Mesenchymal stem cell (in vitro differentiated cells and primary cell): ENCODE data around the gene SRGAP3.

Experiments used
- DNase-seq: peaks from one replicate; pipeline ENCODE4 v3.0.0-alpha.2; 2013
- H2AFZ ChIP-seq: one replicate; pipeline ENCODE4 v1.6.1; 2013; ENCODE audit warnings: low read depth, mild to moderate bottlenecking, control low read depth, inconsistent platforms, low read length, moderate library complexity
- H2AK5ac ChIP-seq: 2 replicates; pipeline ENCODE4 v1.6.1; 2013; ENCODE audit warnings: low read length, moderate library complexity, mild to moderate bottlenecking, inconsistent platforms; ENCODE audit not compliant: severe bottlenecking
- H2BK120ac ChIP-seq: one replicate; pipeline ENCODE4 v1.6.1; 2013; ENCODE audit warnings: low read depth, mild to moderate bottlenecking, inconsistent platforms, low read length, moderate library complexity
- H2BK12ac ChIP-seq, 2 experiments: one replicate each; pipeline ENCODE4 v1.6.1; 2013; ENCODE audit warnings: inconsistent platforms in 2 of 2, low read length in 2 of 2, mild to moderate bottlenecking in 2 of 2, moderate library complexity in 2 of 2, control low read depth in 1 of 2
- H2BK15ac ChIP-seq: one replicate; pipeline ENCODE4 v1.6.1; 2013; ENCODE audit warnings: mild to moderate bottlenecking, low read depth, inconsistent platforms; ENCODE audit not compliant: poor library complexity, severe bottlenecking
- H2BK5ac ChIP-seq: 2 replicates; pipeline ENCODE4 v1.6.1; 2013; ENCODE audit warnings: low read depth, mild to moderate bottlenecking, low read length, control low read depth, inconsistent platforms; ENCODE audit not compliant: poor library complexity, severe bottlenecking
- H3K14ac ChIP-seq, 2 experiments: one replicate each; pipeline ENCODE4 v1.6.1; 2013; ENCODE audit warnings: inconsistent platforms in 2 of 2, low read length in 2 of 2, control low read depth in 1 of 2, mild to moderate bottlenecking in 1 of 2, moderate library complexity in 1 of 2
- H3K18ac ChIP-seq, 2 experiments: one replicate each; pipeline ENCODE4 v1.6.1; 2013; ENCODE audit warnings: inconsistent platforms in 2 of 2, low read length in 2 of 2, control low read depth in 1 of 2, low read depth in 1 of 2, mild to moderate bottlenecking in 1 of 2
- H3K23ac ChIP-seq, 2 experiments: one replicate each; pipeline ENCODE4 v1.6.1; 2013; ENCODE audit warnings: inconsistent platforms in 2 of 2, low read length in 2 of 2, mild to moderate bottlenecking in 2 of 2, moderate library complexity in 2 of 2, control low read depth in 1 of 2
- H3K27ac ChIP-seq: 2 replicates; pipeline ENCODE4 v1.5.1; 2013; ENCODE audit warnings: mild to moderate bottlenecking, moderate library complexity, low read length, control low read depth, inconsistent platforms; ENCODE audit not compliant: poor library complexity, severe bottlenecking
- H3K27me3 ChIP-seq, 2 experiments: 2 replicates each; pipeline versions ENCODE4 v1.6.1 to v1.7.0; 2013; ENCODE audit warnings: low read length in 2 of 2, mild to moderate bottlenecking in 2 of 2, moderate library complexity in 2 of 2, control low read depth in 1 of 2, inconsistent platforms in 1 of 2; ENCODE audit not compliant: control insufficient read depth in 1 of 2, insufficient read depth in 1 of 2
- H3K36me3 ChIP-seq, 2 experiments: 2 replicates each; pipeline versions ENCODE4 v1.6.1 to v1.7.0; 2013; ENCODE audit warnings: low read length in 2 of 2, control low read depth in 1 of 2, inconsistent platforms in 1 of 2, low read depth in 1 of 2, mild to moderate bottlenecking in 1 of 2; ENCODE audit not compliant: insufficient read depth in 2 of 2, control insufficient read depth in 1 of 2
- H3K4ac ChIP-seq, 2 experiments: one replicate each; pipeline ENCODE4 v1.6.1; 2013; ENCODE audit warnings: inconsistent platforms in 2 of 2, low read length in 2 of 2, mild to moderate bottlenecking in 2 of 2, moderate library complexity in 2 of 2, control low read depth in 1 of 2, low read depth in 1 of 2
- H3K4me1 ChIP-seq: 2 replicates; pipeline ENCODE4 v1.6.1; 2013; ENCODE audit warnings: low read depth, low read length, control low read depth; ENCODE audit not compliant: control insufficient read depth, insufficient read depth
- H3K4me2 ChIP-seq: 2 replicates; pipeline ENCODE4 v1.6.1; 2013; ENCODE audit warnings: low read length, mild to moderate bottlenecking, inconsistent platforms; ENCODE audit not compliant: poor library complexity, severe bottlenecking
- H3K4me3 ChIP-seq, 2 experiments: 2 replicates each; pipeline versions ENCODE4 v1.5.1 to v1.7.0; 2013; ENCODE audit warnings: low read length in 2 of 2, mild to moderate bottlenecking in 2 of 2, control low read depth in 1 of 2, low read depth in 1 of 2; ENCODE audit not compliant: insufficient read depth in 1 of 2
- H3K79me1 ChIP-seq: replicated peaks from 2 replicates; pipeline ENCODE4 v1.6.1; 2013; ENCODE audit warnings: mild to moderate bottlenecking, control low read depth, low read length, inconsistent platforms; ENCODE audit not compliant: poor library complexity, severe bottlenecking
- H3K9ac ChIP-seq: 2 replicates; pipeline ENCODE4 v1.7.0; 2013; ENCODE audit warnings: mild to moderate bottlenecking, low read length, moderate library complexity
- H3K9me3 ChIP-seq: 2 replicates; pipeline ENCODE4 v1.7.0; 2013; ENCODE audit warnings: mild to moderate bottlenecking, low read length; ENCODE audit not compliant: control insufficient read depth
- H4K8ac ChIP-seq: one replicate; pipeline ENCODE4 v1.6.1; 2013; ENCODE audit warnings: inconsistent platforms, mild to moderate bottlenecking, low read length, moderate library complexity
- H4K91ac ChIP-seq: one replicate; pipeline ENCODE4 v1.6.1; 2013; ENCODE audit warnings: mild to moderate bottlenecking, low read length, inconsistent platforms
- WGBS: methylation state at CpG from one replicate; pipeline ENCODE4 v1.1.7; 2013; ENCODE audit warnings: mixed read lengths; 5-methylcytosine and 5-hydroxymethylcytosine counted together

The SRGAP3 gene

DNA sequence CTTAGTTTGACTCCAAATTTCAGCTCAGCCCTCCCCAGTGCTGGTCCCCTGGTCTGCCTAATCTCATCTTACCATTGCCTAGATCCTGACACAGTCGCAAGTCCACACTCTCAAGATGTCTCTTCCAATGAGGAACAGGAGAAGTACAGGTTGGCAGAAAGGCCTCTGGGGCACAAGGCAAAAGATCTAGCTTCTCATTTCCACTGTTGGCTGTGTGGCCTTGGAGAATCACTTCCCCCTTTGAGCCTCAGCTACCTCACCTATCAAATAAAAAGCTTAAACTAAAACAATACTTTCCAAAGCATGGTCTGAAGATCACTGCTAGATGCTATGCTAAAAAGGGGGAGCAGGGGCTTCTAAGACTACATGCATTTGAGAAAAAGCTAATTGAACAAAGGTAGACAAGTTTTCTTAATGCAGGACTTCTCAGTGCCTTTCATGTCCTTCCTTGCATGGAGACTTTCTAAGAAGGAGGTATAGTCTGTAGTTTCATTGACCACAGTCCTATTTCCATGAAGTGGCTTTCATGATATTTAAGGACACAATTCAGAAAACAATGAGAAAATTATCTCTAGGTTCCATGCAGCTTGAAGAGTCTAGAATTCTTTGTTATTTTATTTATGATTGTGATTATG is 168.1 kb downstream of the SRGAP3 start:
- Histone ChIP-seq H3K9me3 (no peaks in the 10 kb centered on the region), H3K9ac (no peak overlapping the region), H3K4me2 (no peak overlapping the region), H3K14ac (no peak overlapping the region), H3K4ac (no peak overlapping the region), H3K36me3 (no peaks in the 10 kb centered on the region), H3K4me1 (peaks cover 15% of the 10 kb centered on the region), H2BK120ac (no peak overlapping the region), H2AFZ (no peak overlapping the region), H2BK15ac (no peak overlapping the region), H3K4me3 (no peak overlapping the region), H2BK5ac (no peak overlapping the region), H2AK5ac (no peak overlapping the region), H4K8ac (no peak overlapping the region), H3K27me3 (peaks cover 0 to 27% of the 10 kb centered on the region in 2 experiments), H3K27ac (no peak overlapping the region), H3K18ac (no peak overlapping the region), H3K23ac (no peak overlapping the region), H2BK12ac (no peak overlapping the region), H4K91ac (no peak overlapping the region), H3K79me1 (no peaks in the 10 kb centered on the region)
- DNase-seq, result no peak
- WGBS, result 92% methylated on average over 1 of the region's 1 CpG

DNA sequence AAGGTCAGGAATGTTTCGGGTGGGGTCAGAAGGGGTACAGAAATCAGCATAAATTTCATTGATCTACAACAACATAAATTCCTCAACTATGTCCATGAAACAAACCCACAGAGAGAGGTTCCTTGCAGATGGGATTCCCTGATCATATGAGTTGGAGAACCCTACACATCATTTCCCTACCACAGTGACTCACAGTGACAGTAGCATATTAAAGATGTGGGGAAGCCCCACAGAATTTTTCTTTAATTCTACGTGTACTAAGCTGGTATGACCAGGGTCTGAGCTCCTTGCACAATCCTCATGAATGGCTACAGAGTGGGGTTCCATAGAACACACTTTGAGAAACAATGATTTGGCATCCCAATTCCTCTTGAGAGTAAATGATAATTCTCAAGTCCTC is 169.3 kb downstream of the SRGAP3 start:
- no peak overlapping the region for H4K91ac ChIP-seq
- no peak overlapping the region for H3K23ac ChIP-seq
- H2BK15ac ChIP-seq, result no peak overlapping the region
- no peak overlapping the region for H2AK5ac ChIP-seq
- no peak overlapping the region for H3K4me3 ChIP-seq
- no peaks in the 10 kb centered on the region for H3K36me3 ChIP-seq
- H3K4me2 ChIP-seq, result no peak overlapping the region
- no peaks in the 10 kb centered on the region for H3K9me3 ChIP-seq
- 80% methylated on average over 2 of the region's 2 CpGs for WGBS
- no peak overlapping the region for H3K9ac ChIP-seq
- H3K4me1 ChIP-seq, result peaks cover 15% of the 10 kb centered on the region
- DNase-seq, result no peak
- H3K14ac ChIP-seq, result no peak overlapping the region
- no peak overlapping the region for H3K27ac ChIP-seq
- H4K8ac ChIP-seq, result no peak overlapping the region
- H2BK120ac ChIP-seq, result no peak overlapping the region
- H3K79me1 ChIP-seq, result no peaks in the 10 kb centered on the region
- no peak overlapping the region for H2AFZ ChIP-seq
- no peak overlapping the region for H3K4ac ChIP-seq
- no peak overlapping the region for H2BK5ac ChIP-seq
- no peak overlapping the region for H3K18ac ChIP-seq
- H3K27me3 ChIP-seq, result peaks cover 0 to 27% of the 10 kb centered on the region in 2 experiments
- no peak overlapping the region for H2BK12ac ChIP-seq

- Histone ChIP-seq H4K8ac (no peak overlapping the region), H2BK12ac (no peak overlapping the region), H3K4me3 (no peak overlapping the region), H2AFZ (no peak overlapping the region), H2BK15ac (no peak overlapping the region), H3K27me3 (peaks cover 0 to 24% of the 10 kb centered on the region in 2 experiments), H3K79me1 (no peaks in the 10 kb centered on the region), H3K9ac (no peak overlapping the region), H2BK5ac (no peak overlapping the region), H2BK120ac (no peak overlapping the region), H3K9me3 (no peaks in the 10 kb centered on the region), H3K18ac (no peak overlapping the region), H3K23ac (no peak overlapping the region), H3K4ac (no peak overlapping the region), H3K27ac (no peak overlapping the region), H3K14ac (no peak overlapping the region), H4K91ac (no peak overlapping the region), H3K36me3 (no peaks in the 10 kb centered on the region), H2AK5ac (no peak overlapping the region), H3K4me2 (no peak overlapping the region), H3K4me1 (peaks cover 15% of the 10 kb centered on the region)
- no peak for DNase-seq
- WGBS, result 61% methylated on average over 8 of the region's 8 CpGs
These were observed 169.8 kb downstream of the SRGAP3 start for GRCh38 chr3:9079676-9080075.

- H3K23ac ChIP-seq, result no peak overlapping the region
- H3K79me1 ChIP-seq, result no peaks in the 10 kb centered on the region
- no peak overlapping the region for H4K8ac ChIP-seq
- no peaks in the 10 kb centered on the region for H3K9me3 ChIP-seq
- H3K4me1 ChIP-seq, result peaks cover 15% of the 10 kb centered on the region
- no peak overlapping the region for H2BK120ac ChIP-seq
- no peak overlapping the region for H3K4ac ChIP-seq
- no peak for DNase-seq
- no peak overlapping the region for H3K4me3 ChIP-seq
- H3K14ac ChIP-seq, result no peak overlapping the region
- H2AK5ac ChIP-seq, result no peak overlapping the region
- no peak overlapping the region for H2BK15ac ChIP-seq
- no peaks in the 10 kb centered on the region for H3K36me3 ChIP-seq
- WGBS, result 60% methylated on average over 5 of the region's 5 CpGs
- H3K18ac ChIP-seq, result no peak overlapping the region
- no peak overlapping the region for H3K27ac ChIP-seq
- no peak overlapping the region for H4K91ac ChIP-seq
- H2BK5ac ChIP-seq, result no peak overlapping the region
- H2BK12ac ChIP-seq, result no peak overlapping the region
- H3K4me2 ChIP-seq, result no peak overlapping the region
- no peak overlapping the region for H2AFZ ChIP-seq
- H3K27me3 ChIP-seq, result peaks cover 0 to 16% of the 10 kb centered on the region in 2 experiments
- H3K9ac ChIP-seq, result no peak overlapping the region
These were observed 170.7 kb downstream of the SRGAP3 start for GRCh38 chr3:9078561-9079240.
